Vagina (tissue), 2 donors: Measurements from ENCODE around the gene RAB11FIP4. TPM values are rescaled to one million over a fixed set of nuclear protein-coding genes. Genes with fewer than 3 reads are reported as not detected.

ENCODE experiments used
- DNase-seq, 2 donors: peaks; one replicate each; pipeline ENCODE4 v3.0.0-alpha.2; 2017; ENCODE audit errors: extremely low spot score in 2 of 2
- H3K27ac ChIP-seq: fragments of 200-600 bp; sonication (generic); one replicate; pipeline ENCODE4 v1.5.1; 2019
- H3K27me3 ChIP-seq: fragments of 200-600 bp; sonication (generic); one replicate; pipeline ENCODE4 v1.5.1; 2019
- H3K36me3 ChIP-seq, 2 donors: fragments of 200-600 bp; sonication (generic); one replicate each; pipeline ENCODE4 v1.5.1; 2017 to 2019
- H3K4me1 ChIP-seq: fragments of 200-600 bp; sonication (generic); one replicate; pipeline ENCODE4 v1.5.1; 2019
- H3K4me3 ChIP-seq, 2 donors: fragments of 200-600 bp; sonication (generic); 1 replicate in 1 of 2; 2 replicates in 1 of 2; pipeline ENCODE4 v1.5.1; 2016 to 2019
- H3K9me3 ChIP-seq: fragments of 200-600 bp; sonication (generic); one replicate; pipeline ENCODE4 v1.5.1; 2019
- POLR2A ChIP-seq, 2 donors: fragments of 450-650 bp; IDR thresholded peaks; one replicate each; pipeline ENCODE4 v1.6.1; 2017; ENCODE audit warnings: antibody characterized with exemption in 2 of 2, mild to moderate bottlenecking in 2 of 2, moderate library complexity in 2 of 2
- POLR2AphosphoS5 ChIP-seq, 2 donors: sonication (generic); formaldehyde crosslinking; IDR thresholded peaks; one replicate each; pipeline ENCODE4 v1.9.0; 2017; ENCODE audit warnings: antibody characterized with exemption in 2 of 2, mild to moderate bottlenecking in 2 of 2, low read depth in 1 of 2; ENCODE audit not compliant: insufficient read depth in 1 of 2
- intact Hi-C: fragments of 100-400 bp; cut with DNase I; formaldehyde crosslinking; loops from one replicate; pipeline ENCODE4 v1.15.1; 2023
- total RNA-seq: library from RNA; depleted of rRNA; stranded (reverse); fragments of >200 nt; gene quantifications from one replicate; pipeline ENCODE4 v1.2.3, GENCODE V29; 2016
- TF ChIP-seq, protein P1 (sequence below), 3 experiments: fragments of 450-650 bp in 2 of 3; fragments of 200-600 bp in 1 of 3; sonication (generic) in 1 of 3; IDR thresholded peaks; one replicate each; pipeline ENCODE4 v1.5.1; 2017 to 2019; ENCODE audit warnings: antibody characterized with exemption in 3 of 3, mild to moderate bottlenecking in 2 of 3, moderate library complexity in 2 of 3

The RAB11FIP4 gene
- total RNA-seq, 1 donor from 2014 or later, result 11.0 TPM

DNA sequence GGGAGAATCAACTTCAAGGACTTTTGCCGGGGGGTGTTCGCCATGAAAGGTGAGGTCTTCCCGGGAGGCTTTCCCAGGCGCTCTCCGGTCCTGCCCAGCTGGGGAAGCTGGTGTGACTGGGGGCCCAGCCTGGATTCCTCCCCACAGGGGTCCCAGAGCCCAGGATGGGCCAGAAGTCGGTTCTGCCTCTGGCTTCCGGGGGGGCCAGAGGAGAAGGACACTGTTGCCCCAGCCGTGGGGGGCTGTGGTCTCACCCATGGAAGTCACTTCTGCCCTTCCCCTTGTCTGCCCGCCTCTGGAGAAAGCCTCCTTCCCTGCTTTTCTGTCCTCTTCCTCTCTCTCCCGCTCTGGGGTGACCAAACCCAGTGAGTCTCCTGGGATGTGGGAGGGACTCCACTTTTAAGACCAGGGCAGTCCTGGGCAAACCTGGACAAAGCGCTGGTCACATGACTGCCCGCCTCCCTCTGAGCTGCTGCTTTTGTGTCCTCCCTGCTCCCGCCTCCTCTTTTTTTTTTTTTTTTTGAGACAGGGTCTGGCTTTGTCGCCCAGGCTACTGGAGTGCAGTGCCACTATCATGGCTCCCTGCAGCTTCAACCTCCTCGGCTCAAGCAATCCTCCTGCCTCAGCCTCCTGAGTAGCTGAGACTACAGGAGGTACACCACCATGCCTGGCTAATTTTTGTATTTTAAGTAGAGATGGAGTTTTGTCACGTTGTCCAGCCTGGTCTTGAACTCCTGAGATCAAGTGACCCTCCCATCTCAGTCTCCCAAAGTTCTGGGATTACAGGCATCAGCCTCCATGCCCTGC lies 40.6 kb downstream of the RAB11FIP4 start:
- no peak for TF ChIP-seq POLR2AphosphoS5 (IDR thresholded peaks at IDR 0.05; ENCODE audit: insufficient read depth in 1 of 2, low read depth in 1 of 2)
- TF ChIP-seq POLR2A (IDR thresholded peaks at IDR 0.05), result no peak
- TF ChIP-seq, protein P1, sequence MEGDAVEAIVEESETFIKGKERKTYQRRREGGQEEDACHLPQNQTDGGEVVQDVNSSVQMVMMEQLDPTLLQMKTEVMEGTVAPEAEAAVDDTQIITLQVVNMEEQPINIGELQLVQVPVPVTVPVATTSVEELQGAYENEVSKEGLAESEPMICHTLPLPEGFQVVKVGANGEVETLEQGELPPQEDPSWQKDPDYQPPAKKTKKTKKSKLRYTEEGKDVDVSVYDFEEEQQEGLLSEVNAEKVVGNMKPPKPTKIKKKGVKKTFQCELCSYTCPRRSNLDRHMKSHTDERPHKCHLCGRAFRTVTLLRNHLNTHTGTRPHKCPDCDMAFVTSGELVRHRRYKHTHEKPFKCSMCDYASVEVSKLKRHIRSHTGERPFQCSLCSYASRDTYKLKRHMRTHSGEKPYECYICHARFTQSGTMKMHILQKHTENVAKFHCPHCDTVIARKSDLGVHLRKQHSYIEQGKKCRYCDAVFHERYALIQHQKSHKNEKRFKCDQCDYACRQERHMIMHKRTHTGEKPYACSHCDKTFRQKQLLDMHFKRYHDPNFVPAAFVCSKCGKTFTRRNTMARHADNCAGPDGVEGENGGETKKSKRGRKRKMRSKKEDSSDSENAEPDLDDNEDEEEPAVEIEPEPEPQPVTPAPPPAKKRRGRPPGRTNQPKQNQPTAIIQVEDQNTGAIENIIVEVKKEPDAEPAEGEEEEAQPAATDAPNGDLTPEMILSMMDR (IDR thresholded peaks at IDR 0.05), result no peak
- Histone ChIP-seq H3K4me1 (no peaks in the 10 kb centered on the region), H3K27me3 (no peaks in the 10 kb centered on the region), H3K4me3 (no peak overlapping the region), H3K27ac (no peak overlapping the region), H3K36me3 (no peaks in the 10 kb centered on the region), H3K9me3 (no peaks in the 10 kb centered on the region)
- no peak for DNase-seq
- intact Hi-C loops, result loop anchor here (10.0 kb wide), 1 partner anchor 473 kb away; the partner anchor contains the start of gene UTP6

- Histone ChIP-seq H3K9me3 (no peaks in the 10 kb centered on the region), H3K4me1 (no peaks in the 10 kb centered on the region), H3K4me3 (no peak overlapping the region), H3K36me3 (no peaks in the 10 kb centered on the region), H3K27ac (no peak overlapping the region), H3K27me3 (no peaks in the 10 kb centered on the region)
- intact Hi-C loops, result loop anchor here (10.0 kb wide), 1 partner anchor 472 kb away; the partner anchor contains the start of gene UTP6
- no peak for DNase-seq
- TF ChIP-seq POLR2AphosphoS5 (IDR thresholded peaks at IDR 0.05; ENCODE audit: insufficient read depth in 1 of 2, low read depth in 1 of 2) (no peak), POLR2A (IDR thresholded peaks at IDR 0.05) (no peak)
- TF ChIP-seq, protein P1 (IDR thresholded peaks at IDR 0.05), result no peak
These were observed 41.8 kb downstream of the RAB11FIP4 start for GRCh38 chr17:31433091-31433790.

DNA sequence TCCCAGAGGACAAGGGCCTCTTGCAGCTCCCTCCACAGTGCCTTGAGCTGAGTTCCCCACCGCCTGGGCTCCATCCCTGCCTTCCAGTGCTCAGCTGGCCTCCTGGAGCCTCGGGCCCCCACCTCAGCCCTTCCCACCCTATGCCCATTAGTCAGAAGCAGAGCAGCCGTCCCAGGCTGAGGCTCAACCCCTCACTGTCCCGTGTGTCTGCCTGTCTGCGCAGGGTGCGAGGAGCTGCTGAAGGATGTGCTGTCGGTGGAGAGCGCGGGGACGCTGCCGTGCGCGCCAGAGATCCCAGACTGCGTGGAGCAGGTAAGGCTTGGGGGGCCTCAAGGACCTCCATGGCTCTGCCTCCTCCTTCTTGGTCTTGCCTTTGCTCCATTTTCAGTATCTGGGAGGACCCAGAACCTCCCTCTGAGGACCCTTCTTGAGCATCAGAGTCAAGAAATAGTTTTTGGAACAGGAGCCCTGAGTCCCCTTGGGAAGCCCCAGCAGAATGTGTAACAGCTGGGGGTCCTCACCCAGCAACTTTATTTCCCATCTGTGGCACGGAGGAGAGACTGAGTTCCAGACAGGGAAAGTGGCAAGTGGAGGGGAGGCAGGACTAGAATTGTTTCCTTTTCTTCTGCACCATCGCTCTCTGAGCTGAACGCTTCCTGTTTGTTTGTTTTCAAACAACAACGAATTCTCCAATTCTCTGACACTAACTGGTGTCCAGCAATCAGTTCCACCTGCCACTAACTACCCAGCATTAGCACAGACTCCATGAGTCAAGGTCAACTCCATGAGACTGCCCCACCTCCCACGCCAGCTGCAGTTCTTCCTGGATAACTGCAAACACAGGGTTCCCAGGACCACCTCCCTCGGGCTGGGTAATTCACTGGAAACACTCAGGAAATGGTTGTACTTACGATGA lies 42.6 kb downstream of the RAB11FIP4 start:
- Histone ChIP-seq H3K27ac (no peak overlapping the region), H3K4me1 (no peaks in the 10 kb centered on the region), H3K4me3 (no peak overlapping the region), H3K36me3 (no peaks in the 10 kb centered on the region), H3K27me3 (no peaks in the 10 kb centered on the region), H3K9me3 (no peaks in the 10 kb centered on the region)
- intact Hi-C loops, result loop anchor here (10.0 kb wide), 1 partner anchor 471 kb away; the partner anchor contains the start of gene UTP6
- DNase-seq, result no peak
- no peak for TF ChIP-seq POLR2AphosphoS5 (IDR thresholded peaks at IDR 0.05; ENCODE audit: insufficient read depth in 1 of 2, low read depth in 1 of 2)
- TF ChIP-seq POLR2A (IDR thresholded peaks at IDR 0.05), result no peak
- TF ChIP-seq, protein P1 (IDR thresholded peaks at IDR 0.05), result no peak

GRCh38 chr17:31434727-31435050 lies 43.2 kb downstream of the RAB11FIP4 start:
- no peaks in the 10 kb centered on the region for H3K27me3 ChIP-seq
- no peak for TF ChIP-seq POLR2AphosphoS5 (IDR thresholded peaks at IDR 0.05; ENCODE audit: insufficient read depth in 1 of 2, low read depth in 1 of 2)
- no peak for TF ChIP-seq POLR2A (IDR thresholded peaks at IDR 0.05)
- TF ChIP-seq, protein P1 (IDR thresholded peaks at IDR 0.05), result no peak
- H3K4me3 ChIP-seq, result no peak overlapping the region
- no peaks in the 10 kb centered on the region for H3K9me3 ChIP-seq
- no peak overlapping the region for H3K27ac ChIP-seq
- H3K36me3 ChIP-seq, result no peaks in the 10 kb centered on the region
- intact Hi-C loops, result loop anchor here (5.0 to 10.0 kb wide), 3 partner anchors 88 to 470 kb away; partner anchors contain the start of gene UTP6
- H3K4me1 ChIP-seq, result no peaks in the 10 kb centered on the region
- no peak for DNase-seq
